Mucosa of rectum (tissue), 2 donors: Measurements from ENCODE around the gene GDE1.
A peak's percentile ranks its signal among the peaks of the same experiment; 100 is the strongest.

Experiments used
- H3K27ac ChIP-seq, 2 donors: one replicate each; pipeline ENCODE4 v1.7.0; 2013; ENCODE audit warnings: inconsistent platforms in 2 of 2, low read depth in 2 of 2, low read length in 2 of 2
- H3K27me3 ChIP-seq, 2 donors: one replicate each; pipeline ENCODE4 v1.7.0; 2013; ENCODE audit warnings: low read length in 2 of 2; ENCODE audit not compliant: control insufficient read depth in 2 of 2, insufficient read depth in 2 of 2
- H3K36me3 ChIP-seq, 2 donors: one replicate each; pipeline ENCODE4 v1.7.0; 2013; ENCODE audit warnings: low read length in 2 of 2; ENCODE audit not compliant: control insufficient read depth in 2 of 2, insufficient read depth in 2 of 2
- H3K4me1 ChIP-seq, 2 donors: one replicate each; pipeline ENCODE4 v1.7.0; 2013; ENCODE audit warnings: low read length in 2 of 2, mild to moderate bottlenecking in 1 of 2; ENCODE audit not compliant: control insufficient read depth in 2 of 2, insufficient read depth in 2 of 2
- H3K4me3 ChIP-seq, 2 donors: one replicate each; pipeline ENCODE4 v1.7.0; 2013; ENCODE audit warnings: low read length in 2 of 2
- H3K9ac ChIP-seq, 2 donors: one replicate each; pipeline ENCODE4 v1.7.0; 2013; ENCODE audit warnings: low read length in 2 of 2, low read depth in 1 of 2, mild to moderate bottlenecking in 1 of 2
- H3K9me3 ChIP-seq, 2 donors: one replicate each; pipeline ENCODE4 v1.7.0; 2013; ENCODE audit warnings: low read length in 2 of 2; ENCODE audit not compliant: control insufficient read depth in 2 of 2
- donor health status: healthy.
- donor health status: Normal muscosa, but diverticular disease.

GDE1 gene

DNA sequence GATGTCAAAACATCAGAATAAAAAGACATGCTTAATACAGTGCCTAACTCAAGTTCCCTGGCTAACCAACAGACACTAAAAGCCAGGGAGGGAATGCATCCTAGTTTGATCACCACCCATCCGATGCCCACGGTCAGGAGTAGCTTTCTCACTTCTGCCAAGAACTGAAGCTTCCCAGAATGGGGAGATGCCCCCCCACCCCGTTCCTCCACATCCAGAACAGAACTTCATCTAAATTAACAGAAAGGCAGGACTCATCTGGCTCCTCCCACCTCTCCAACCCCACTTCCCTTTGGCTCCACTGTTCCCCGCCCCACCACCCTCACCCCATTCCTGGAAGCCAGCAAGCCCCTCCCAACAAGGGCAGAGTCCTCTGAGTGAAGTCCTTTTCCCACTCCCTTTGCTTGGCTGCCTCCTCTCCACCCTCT is 33.7 kb downstream of the GDE1 start:
- no peaks in the 10 kb centered on the region for H3K9me3 ChIP-seq
- no peaks in the 10 kb centered on the region for H3K27me3 ChIP-seq
- peak overlapping the region in 1 of 2 donors; percentile 33 for H3K9ac ChIP-seq
- peak overlapping the region in 1 of 2 donors; percentile 28 for H3K4me3 ChIP-seq
- H3K27ac ChIP-seq: peak overlapping the region; percentile 86 to 91
- peaks cover 21 to 28% of the 10 kb centered on the region in 2 donors for H3K36me3 ChIP-seq
- H3K4me1 ChIP-seq: peaks cover 11 to 16% of the 10 kb centered on the region in 2 donors

DNA sequence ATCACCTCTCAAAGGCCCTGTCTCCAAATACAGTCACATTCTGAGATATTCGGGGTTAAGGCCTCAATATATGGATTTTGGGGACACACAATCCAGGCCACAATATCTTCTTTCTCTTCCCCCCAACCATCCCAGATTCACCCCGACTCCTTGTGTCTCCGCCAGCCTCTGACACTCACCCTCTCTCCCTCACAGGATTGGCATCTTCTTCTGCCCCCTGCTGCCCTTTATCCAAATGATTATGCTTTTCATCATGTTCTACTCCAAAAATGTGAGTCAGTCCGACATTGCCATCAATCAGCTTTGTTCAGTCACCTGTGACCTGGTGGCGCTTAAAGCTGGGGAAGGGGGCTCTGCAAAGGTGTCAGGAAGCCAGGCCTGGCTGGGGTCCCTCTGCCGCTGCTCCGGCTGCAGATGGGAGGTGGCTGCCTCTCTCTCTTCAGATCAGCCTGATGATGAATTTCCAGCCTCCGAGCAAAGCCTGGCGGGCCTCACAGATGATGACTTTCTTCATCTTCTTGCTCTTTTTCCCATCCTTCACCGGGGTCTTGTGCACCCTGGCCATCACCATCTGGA is 35.1 kb downstream of the GDE1 start:
- Histone ChIP-seq H3K9ac (no peak overlapping the region), H3K9me3 (no peaks in the 10 kb centered on the region), H3K4me3 (no peak overlapping the region), H3K27ac (peak overlapping the region in 1 of 2 donors; percentile 38), H3K36me3 (peaks cover 19 to 33% of the 10 kb centered on the region in 2 donors), H3K4me1 (peaks cover 11 to 16% of the 10 kb centered on the region in 2 donors), H3K27me3 (no peaks in the 10 kb centered on the region)

DNA sequence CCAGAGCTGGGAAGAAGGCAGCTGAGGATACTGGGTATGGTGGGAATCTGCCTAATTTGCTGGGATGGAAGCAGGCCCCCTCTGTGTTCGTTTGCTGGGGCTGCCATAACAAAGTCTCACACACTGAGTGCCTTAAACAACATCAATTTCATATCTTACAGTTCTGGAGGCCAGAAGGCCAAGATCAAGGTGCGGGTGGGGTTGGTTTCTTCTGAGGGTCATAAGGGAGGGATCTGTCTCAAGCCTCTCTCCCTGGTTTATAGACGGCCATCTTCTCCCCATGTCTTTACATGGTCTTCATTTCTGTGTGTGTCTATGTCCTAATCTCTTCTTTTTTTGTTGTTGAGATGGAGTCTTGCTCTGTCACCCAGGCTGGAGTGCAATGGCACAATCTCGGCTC is 35.8 kb downstream of the GDE1 start:
- H3K9me3 ChIP-seq: no peaks in the 10 kb centered on the region
- H3K27ac ChIP-seq: no peak overlapping the region
- H3K4me1 ChIP-seq: peaks cover 11 to 16% of the 10 kb centered on the region in 2 donors
- H3K4me3 ChIP-seq: no peak overlapping the region
- H3K36me3 ChIP-seq: peaks cover 23 to 36% of the 10 kb centered on the region in 2 donors
- no peaks in the 10 kb centered on the region for H3K27me3 ChIP-seq
- no peak overlapping the region for H3K9ac ChIP-seq

DNA sequence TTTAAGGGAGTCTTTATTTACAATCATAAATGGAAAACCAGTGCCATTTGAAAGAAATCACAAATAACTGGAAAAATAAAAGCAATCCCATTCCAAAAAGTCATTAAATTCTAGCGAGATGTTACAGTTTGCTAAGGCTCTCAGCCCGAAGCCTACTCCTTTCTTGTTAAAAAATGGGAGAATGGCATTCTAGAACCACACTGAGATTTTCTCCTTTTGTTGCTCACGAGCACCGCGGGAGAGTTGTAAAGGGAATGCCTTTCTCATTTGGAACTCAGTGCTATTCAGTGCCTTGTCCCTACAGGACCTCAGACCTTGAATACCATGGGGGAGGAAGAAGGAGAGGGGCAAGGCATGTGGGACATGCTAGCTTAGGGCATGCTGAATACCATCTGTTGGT is 36.3 kb downstream of the GDE1 start:
- H3K4me3 ChIP-seq: no peak overlapping the region
- no peak overlapping the region for H3K27ac ChIP-seq
- peaks cover 22 to 34% of the 10 kb centered on the region in 2 donors for H3K36me3 ChIP-seq
- H3K4me1 ChIP-seq: peaks cover 11 to 16% of the 10 kb centered on the region in 2 donors
- no peak overlapping the region for H3K9ac ChIP-seq
- H3K27me3 ChIP-seq: no peaks in the 10 kb centered on the region
- H3K9me3 ChIP-seq: no peaks in the 10 kb centered on the region

DNA sequence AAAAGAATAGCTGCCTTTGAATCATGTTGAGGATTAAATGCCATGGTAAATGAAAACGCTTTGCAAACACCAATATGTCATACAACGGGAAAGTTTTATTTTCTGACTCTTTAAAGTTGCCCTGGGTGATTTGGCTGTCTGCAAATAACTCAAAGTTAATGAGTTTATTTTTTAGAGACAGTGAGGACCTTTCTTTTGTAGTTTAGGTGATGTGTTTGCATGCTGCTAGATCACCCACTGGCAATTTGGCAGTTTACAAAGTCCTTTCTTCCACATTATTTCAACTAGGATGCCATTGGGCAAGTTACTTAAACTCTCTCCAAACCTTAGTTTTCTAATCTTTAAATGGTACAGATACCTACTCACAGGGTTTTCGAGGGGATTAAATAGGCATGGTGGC is 37.8 kb downstream of the GDE1 start:
- Histone ChIP-seq H3K4me3 (no peak overlapping the region), H3K4me1 (peaks cover 11 to 16% of the 10 kb centered on the region in 2 donors), H3K27ac (no peak overlapping the region), H3K27me3 (no peaks in the 10 kb centered on the region), H3K9me3 (no peaks in the 10 kb centered on the region), H3K36me3 (peaks cover 14 to 31% of the 10 kb centered on the region in 2 donors), H3K9ac (no peak overlapping the region)

DNA sequence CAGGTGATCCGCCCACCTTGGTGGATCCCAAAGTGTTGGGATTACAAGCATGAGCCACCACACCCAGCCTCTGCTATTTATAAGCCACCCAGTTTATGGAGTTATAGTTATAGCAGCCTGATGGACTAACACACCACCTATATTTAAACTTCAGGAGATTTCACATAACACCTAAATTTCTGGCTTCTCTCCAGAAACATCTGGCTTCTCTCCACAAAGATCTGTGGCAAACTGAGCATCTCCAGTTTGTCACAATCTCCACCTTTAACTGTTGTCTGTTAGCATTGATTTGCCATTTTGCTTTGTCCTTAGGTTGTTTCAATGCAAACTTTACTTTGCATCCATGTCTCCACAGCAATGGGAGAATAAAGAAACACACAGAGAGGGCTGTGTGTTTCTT is 39.6 kb downstream of the GDE1 start:
- Histone ChIP-seq H3K9ac (no peak overlapping the region), H3K9me3 (no peaks in the 10 kb centered on the region), H3K4me1 (peaks cover 2 to 4% of the 10 kb centered on the region in 2 donors), H3K4me3 (no peak overlapping the region), H3K36me3 (peaks cover 21 to 46% of the 10 kb centered on the region in 2 donors), H3K27me3 (no peaks in the 10 kb centered on the region), H3K27ac (no peak overlapping the region)

DNA sequence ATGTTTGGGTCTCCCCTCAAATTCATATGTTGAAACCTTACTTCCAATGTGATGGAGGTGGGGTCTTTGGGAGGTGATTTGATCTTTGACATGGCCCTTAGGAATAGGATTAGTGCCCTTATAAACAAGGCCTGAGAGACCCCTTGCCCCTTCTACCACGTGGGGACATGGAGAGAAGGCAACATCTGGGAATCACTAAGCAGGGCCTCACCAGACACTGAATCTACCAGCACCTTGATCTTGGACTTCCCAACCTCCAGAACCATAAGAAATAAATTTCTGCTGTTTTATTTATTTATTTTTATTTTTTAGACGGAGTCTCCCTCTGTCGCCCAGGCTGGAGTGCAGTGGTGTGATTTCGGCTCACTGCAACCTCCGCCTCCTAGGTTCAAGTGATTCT is 40.1 kb downstream of the GDE1 start:
- no peaks in the 10 kb centered on the region for H3K9me3 ChIP-seq

DNA sequence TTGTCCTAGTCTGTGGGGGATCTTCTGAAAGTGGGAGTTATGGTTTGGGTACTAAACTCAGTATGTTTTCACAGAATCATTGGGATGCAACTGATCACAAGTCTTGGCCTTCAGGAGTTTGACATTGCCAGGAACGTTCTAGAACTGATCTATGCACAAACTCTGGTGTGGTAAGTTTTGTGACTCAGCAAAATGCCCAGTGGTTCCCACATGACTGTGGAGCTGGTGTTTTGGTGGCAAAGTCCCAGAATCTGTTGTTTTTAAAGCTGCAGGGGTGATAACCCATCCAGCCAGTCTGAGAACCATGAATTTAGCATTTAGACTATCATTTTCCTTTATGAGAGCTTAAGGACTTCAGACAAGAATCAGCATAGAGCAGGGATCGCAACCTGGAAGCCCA is 40.6 kb downstream of the GDE1 start:
- no peaks in the 10 kb centered on the region for H3K27me3 ChIP-seq
- H3K9ac ChIP-seq: no peak overlapping the region
- no peak overlapping the region for H3K27ac ChIP-seq
- no peaks in the 10 kb centered on the region for H3K9me3 ChIP-seq
- no peaks in the 10 kb centered on the region for H3K4me1 ChIP-seq
- no peak overlapping the region for H3K4me3 ChIP-seq
- peaks cover 23 to 44% of the 10 kb centered on the region in 2 donors for H3K36me3 ChIP-seq

More for the DNA sequence above, 40.1 kb downstream of the GDE1 start:
- Histone ChIP-seq H3K4me1 (no peaks in the 10 kb centered on the region), H3K9ac (no peak overlapping the region), H3K36me3 (peaks cover 21 to 42% of the 10 kb centered on the region in 2 donors), H3K27ac (no peak overlapping the region), H3K4me3 (no peak overlapping the region), H3K27me3 (no peaks in the 10 kb centered on the region)

DNA sequence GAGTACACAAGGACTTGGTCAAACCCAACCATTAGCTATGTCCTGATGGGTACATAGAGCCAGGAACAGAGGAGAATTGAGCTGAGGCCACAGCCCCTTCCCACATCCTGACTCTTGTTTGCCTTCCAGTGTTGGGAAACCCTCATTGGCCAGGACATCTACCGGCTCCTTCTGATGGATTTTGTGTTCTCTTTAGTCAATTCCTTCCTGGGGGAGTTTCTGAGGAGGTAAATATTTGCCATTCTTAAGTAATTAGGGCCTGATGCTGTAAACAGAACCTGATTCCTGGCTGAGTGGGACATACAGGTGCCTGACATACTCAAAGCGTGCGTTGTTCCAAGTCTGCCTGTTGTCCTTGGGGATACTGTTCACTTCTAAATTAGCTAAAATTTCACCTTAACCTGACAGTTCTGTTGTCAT is 42.6 kb downstream of the GDE1 start:
- H3K9me3 ChIP-seq: no peaks in the 10 kb centered on the region
- H3K36me3 ChIP-seq: peaks cover 25 to 46% of the 10 kb centered on the region in 2 donors
- H3K27me3 ChIP-seq: no peaks in the 10 kb centered on the region
- no peak overlapping the region for H3K9ac ChIP-seq
- H3K4me3 ChIP-seq: no peak overlapping the region
- no peak overlapping the region for H3K27ac ChIP-seq
- H3K4me1 ChIP-seq: no peaks in the 10 kb centered on the region

DNA sequence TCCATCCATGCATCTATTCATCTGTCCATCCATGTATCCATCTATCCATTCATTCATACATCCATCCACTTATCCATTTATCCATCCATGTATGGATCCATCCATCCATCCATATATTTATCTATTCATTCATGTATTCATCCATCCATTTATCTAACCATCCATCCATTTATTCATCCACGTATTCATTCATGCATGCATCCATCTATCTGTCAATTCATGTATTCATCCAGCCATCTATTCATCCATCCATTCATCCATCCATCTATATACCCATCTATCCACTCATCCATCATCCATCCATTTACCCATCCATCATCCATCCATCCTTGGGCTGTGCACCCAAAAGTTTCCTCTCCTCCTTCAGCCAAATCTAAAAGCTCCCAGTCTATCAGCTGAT is 43.4 kb downstream of the GDE1 start:
- H3K4me3 ChIP-seq: no peak overlapping the region
- no peaks in the 10 kb centered on the region for H3K27me3 ChIP-seq
- no peaks in the 10 kb centered on the region for H3K9me3 ChIP-seq
- H3K9ac ChIP-seq: no peak overlapping the region
- no peak overlapping the region for H3K27ac ChIP-seq
- H3K4me1 ChIP-seq: no peaks in the 10 kb centered on the region
- peaks cover 31 to 50% of the 10 kb centered on the region in 2 donors for H3K36me3 ChIP-seq
